ENCODE data around the gene KIAA0319L.

KIAA0319L gene

GRCh38 chr1:35499652-35500176, 57.5 kb downstream of the KIAA0319L start:
- no peak overlapping the region for H3K4me3 ChIP-seq (ENCODE audit: low read length)
- H3K27me3 ChIP-seq (ENCODE audit: control insufficient read depth, low read length): no peaks in the 10 kb centered on the region
- H4K20me1 ChIP-seq (ENCODE audit: control insufficient read depth, insufficient read depth, low read depth, low read length): no peaks in the 10 kb centered on the region
- no peaks in the 10 kb centered on the region for H3F3A ChIP-seq (ENCODE audit: control insufficient read depth, insufficient read depth)
- TF ChIP-seq, protein P1, sequence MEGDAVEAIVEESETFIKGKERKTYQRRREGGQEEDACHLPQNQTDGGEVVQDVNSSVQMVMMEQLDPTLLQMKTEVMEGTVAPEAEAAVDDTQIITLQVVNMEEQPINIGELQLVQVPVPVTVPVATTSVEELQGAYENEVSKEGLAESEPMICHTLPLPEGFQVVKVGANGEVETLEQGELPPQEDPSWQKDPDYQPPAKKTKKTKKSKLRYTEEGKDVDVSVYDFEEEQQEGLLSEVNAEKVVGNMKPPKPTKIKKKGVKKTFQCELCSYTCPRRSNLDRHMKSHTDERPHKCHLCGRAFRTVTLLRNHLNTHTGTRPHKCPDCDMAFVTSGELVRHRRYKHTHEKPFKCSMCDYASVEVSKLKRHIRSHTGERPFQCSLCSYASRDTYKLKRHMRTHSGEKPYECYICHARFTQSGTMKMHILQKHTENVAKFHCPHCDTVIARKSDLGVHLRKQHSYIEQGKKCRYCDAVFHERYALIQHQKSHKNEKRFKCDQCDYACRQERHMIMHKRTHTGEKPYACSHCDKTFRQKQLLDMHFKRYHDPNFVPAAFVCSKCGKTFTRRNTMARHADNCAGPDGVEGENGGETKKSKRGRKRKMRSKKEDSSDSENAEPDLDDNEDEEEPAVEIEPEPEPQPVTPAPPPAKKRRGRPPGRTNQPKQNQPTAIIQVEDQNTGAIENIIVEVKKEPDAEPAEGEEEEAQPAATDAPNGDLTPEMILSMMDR (IDR thresholded peaks at IDR 0.05; ENCODE audit: low read depth, low read length, poor library complexity, severe bottlenecking): no peak
- TF ChIP-seq EZH2phosphoT487 (IDR thresholded peaks at IDR 0.05; ENCODE audit: borderline replicate concordance, low read length): no peak
- no peaks in the 10 kb centered on the region for H3K4me1 ChIP-seq (ENCODE audit: control insufficient read depth, low read length)
- no peak overlapping the region for H3K27ac ChIP-seq (ENCODE audit: low read depth, low read length)
- H3K36me3 ChIP-seq (ENCODE audit: control insufficient read depth, low read length): no peaks in the 10 kb centered on the region
- H3K79me2 ChIP-seq (ENCODE audit: control insufficient read depth, low read length): no peaks in the 10 kb centered on the region
- H3K4me2 ChIP-seq (ENCODE audit: low read length): no peak overlapping the region
- H3K9me3 ChIP-seq (ENCODE audit: control insufficient read depth, insufficient read depth, low read length): no peaks in the 10 kb centered on the region
- no peaks in the 10 kb centered on the region for H3K9me2 ChIP-seq (replicated peaks; ENCODE audit: control insufficient read depth, low read length)

DNA sequence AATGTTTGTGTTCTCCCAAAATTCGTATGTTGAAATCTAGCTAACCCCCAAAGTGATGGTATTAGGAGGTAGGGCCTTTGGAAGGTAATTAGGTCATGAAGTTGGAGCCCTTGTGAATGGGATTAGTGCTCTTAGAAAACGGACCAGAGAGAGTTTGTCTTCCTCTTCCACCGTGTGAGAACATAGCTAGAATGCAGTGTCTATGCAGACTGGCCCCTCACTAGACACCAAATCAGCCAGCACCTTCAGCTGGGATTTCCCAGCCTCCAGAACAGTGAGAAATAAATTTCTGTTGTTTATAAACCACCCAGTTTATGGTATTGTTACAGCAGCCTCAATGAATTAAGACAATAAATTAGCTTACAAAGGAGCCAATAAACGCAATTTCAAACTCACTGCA, 58.0 kb downstream of the KIAA0319L start:
- TF ChIP-seq EZH2phosphoT487 (IDR thresholded peaks at IDR 0.05; ENCODE audit: borderline replicate concordance, low read length): no peak
- TF ChIP-seq, protein P1 (IDR thresholded peaks at IDR 0.05; ENCODE audit: low read depth, low read length, poor library complexity, severe bottlenecking): no peak
- H3K36me3 ChIP-seq (ENCODE audit: control insufficient read depth, low read length): no peaks in the 10 kb centered on the region
- H3K4me2 ChIP-seq (ENCODE audit: low read length): no peak overlapping the region
- H3K9me3 ChIP-seq (ENCODE audit: control insufficient read depth, insufficient read depth, low read length): no peaks in the 10 kb centered on the region
- no peaks in the 10 kb centered on the region for H3K27me3 ChIP-seq (ENCODE audit: control insufficient read depth, low read length)
- H3K9me2 ChIP-seq (replicated peaks; ENCODE audit: control insufficient read depth, low read length): no peaks in the 10 kb centered on the region
- no peak overlapping the region for H3K4me3 ChIP-seq (ENCODE audit: low read length)
- no peaks in the 10 kb centered on the region for H4K20me1 ChIP-seq (ENCODE audit: control insufficient read depth, insufficient read depth, low read depth, low read length)
- no peaks in the 10 kb centered on the region for H3K79me2 ChIP-seq (ENCODE audit: control insufficient read depth, low read length)
- H3K27ac ChIP-seq (ENCODE audit: low read depth, low read length): no peak overlapping the region
- no peaks in the 10 kb centered on the region for H3F3A ChIP-seq (ENCODE audit: control insufficient read depth, insufficient read depth)
- H3K4me1 ChIP-seq (ENCODE audit: control insufficient read depth, low read length): no peaks in the 10 kb centered on the region

GRCh38 chr1:35497571-35497970, 59.6 kb downstream of the KIAA0319L start:
- no peak overlapping the region for H3K4me3 ChIP-seq (ENCODE audit: low read length)
- no peak overlapping the region for H3K4me2 ChIP-seq (ENCODE audit: low read length)
- H3K27me3 ChIP-seq (ENCODE audit: control insufficient read depth, low read length): no peaks in the 10 kb centered on the region
- H3K9me3 ChIP-seq (ENCODE audit: control insufficient read depth, insufficient read depth, low read length): no peaks in the 10 kb centered on the region
- no peaks in the 10 kb centered on the region for H3F3A ChIP-seq (ENCODE audit: control insufficient read depth, insufficient read depth)
- no peak overlapping the region for H3K27ac ChIP-seq (ENCODE audit: low read depth, low read length)
- H3K36me3 ChIP-seq (ENCODE audit: control insufficient read depth, low read length): no peaks in the 10 kb centered on the region
- no peak for TF ChIP-seq EZH2phosphoT487 (IDR thresholded peaks at IDR 0.05; ENCODE audit: borderline replicate concordance, low read length)
- TF ChIP-seq, protein P1 (IDR thresholded peaks at IDR 0.05; ENCODE audit: low read depth, low read length, poor library complexity, severe bottlenecking): no peak
- no peaks in the 10 kb centered on the region for H3K4me1 ChIP-seq (ENCODE audit: control insufficient read depth, low read length)
- H3K9me2 ChIP-seq (replicated peaks; ENCODE audit: control insufficient read depth, low read length): no peaks in the 10 kb centered on the region
- no peaks in the 10 kb centered on the region for H3K79me2 ChIP-seq (ENCODE audit: control insufficient read depth, low read length)
- no peaks in the 10 kb centered on the region for H4K20me1 ChIP-seq (ENCODE audit: control insufficient read depth, insufficient read depth, low read depth, low read length)

Measured in DOHH2 (cell line).